ENCODE measurements around the gene MINDY4.

DNA sequence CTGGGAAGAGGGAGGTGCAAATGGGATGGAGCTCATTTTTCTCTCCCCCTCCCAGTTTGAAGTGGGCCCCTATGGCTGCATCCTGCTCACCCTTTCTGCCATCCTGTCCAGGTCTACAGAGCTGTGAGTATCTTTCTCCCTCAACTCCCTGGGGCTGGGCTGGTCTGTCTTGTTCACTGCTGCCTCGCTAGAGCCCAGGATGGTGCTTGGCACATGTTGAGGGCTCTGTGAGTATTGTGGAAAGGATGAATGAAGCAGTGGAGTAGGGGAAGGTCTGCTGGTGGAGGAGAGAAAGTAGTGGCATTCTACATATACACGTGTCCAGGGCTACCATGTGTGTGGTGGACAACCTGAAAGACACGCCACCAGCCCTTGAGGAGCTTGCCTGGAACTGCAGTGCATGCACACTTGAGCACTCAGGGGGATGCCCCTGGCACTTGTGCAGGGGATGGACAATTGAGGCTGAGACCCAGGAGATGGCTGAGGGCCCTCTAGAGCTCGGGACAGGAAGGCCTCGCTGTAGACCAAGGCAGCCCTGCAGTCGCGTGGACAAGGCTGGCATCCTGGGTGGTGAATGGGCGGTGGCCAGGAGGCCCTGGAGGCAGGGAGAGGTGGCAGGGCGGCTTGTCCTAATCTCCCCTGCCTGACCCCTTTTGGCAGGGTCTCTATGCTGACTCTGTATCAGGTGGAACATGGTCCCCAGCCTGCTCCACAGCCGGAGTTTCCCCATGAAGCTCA lies 88.2 kb downstream of the MINDY4 start:
- TF ChIP-seq CTCF (IDR thresholded peaks at IDR 0.05; ENCODE audit: low read depth, low read length, poor library complexity, severe bottlenecking), result no peak
- TF ChIP-seq EZH2phosphoT487 (IDR thresholded peaks at IDR 0.05; ENCODE audit: borderline replicate concordance, low read length), result no peak
